Measurements from ENCODE around the gene LRTM2.
A peak's percentile ranks its signal among the peaks of the same experiment; 100 is the strongest.

LRTM2 gene

DNA sequence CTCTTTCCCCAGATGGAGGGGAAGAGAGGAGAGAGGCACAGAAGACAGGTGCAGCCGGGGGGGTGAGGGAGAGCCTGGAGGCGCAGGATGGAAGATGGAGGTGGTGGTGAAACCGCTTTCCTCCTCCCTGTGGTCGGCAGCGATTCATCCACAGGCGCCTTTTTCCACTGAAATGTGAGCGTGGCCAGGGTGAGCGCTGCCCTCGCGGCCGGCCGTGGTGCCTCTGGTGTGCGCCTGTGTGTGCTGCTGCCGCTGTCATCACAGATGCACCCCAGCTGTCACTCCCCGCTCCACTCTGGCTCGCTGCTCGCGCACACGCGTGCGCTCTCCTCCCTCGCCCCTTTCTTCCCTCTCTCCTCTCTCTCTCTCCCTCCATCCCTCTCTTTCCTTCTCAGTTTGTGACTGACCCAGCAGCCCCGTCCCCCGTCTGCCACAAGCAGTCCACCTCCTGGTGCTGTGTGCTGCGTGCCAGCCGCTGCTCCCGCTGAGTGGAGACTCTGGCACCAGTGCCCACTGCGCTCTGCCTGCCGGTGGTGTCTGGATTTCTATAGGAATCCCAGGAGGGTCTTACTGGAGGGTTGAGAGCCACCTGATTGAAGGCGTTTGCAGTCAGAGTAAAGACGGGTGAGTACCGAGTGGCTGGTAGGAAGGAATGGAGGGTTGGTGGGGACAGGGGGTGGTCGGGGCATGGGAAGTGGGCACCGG, at the start of gene LRTM2:
LRTM2 (plus strand) TSS at position 375 of the 705 bp plus-strand sequence. CDS start 7,584 bp downstream, outside the sequence.
- DNase-seq: peak in 1 of 14 donors; percentile 27

DNA sequence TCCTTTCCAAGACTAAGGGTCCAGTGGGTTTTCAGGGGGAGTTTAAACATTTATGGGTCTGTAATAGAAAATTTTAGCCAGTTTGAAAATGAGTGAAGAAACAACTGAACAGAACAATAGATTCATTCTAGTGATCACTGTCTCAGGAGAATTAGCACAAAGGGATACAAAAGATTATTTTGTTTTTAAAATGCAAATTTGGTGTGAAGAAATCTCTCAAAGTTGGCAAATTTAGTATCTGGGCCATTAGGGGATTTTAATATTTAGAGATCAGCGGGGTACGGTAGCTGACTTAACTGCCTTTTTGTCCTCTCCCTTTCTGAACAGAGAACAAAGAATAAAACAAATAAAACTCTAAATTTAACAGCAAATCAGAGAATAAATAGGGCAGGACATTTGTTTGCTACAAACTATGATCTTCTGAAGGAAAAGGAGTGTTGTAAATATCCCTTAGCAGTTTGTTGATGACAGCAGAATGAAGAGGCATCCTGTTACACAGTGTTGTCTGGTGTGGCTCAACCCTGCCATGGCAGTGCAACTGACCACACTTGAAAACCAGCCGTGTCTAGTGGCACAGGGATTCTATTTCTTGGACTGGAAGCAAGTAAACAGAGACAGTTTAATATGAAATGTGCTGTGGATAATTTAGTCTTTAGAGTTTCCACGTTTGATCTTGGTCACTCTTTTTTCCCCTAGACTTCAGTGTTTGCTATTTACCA, 46.3 kb upstream of the LRTM2 start:
- DNase-seq: peak in 1 of 14 donors; percentile 25

DNA sequence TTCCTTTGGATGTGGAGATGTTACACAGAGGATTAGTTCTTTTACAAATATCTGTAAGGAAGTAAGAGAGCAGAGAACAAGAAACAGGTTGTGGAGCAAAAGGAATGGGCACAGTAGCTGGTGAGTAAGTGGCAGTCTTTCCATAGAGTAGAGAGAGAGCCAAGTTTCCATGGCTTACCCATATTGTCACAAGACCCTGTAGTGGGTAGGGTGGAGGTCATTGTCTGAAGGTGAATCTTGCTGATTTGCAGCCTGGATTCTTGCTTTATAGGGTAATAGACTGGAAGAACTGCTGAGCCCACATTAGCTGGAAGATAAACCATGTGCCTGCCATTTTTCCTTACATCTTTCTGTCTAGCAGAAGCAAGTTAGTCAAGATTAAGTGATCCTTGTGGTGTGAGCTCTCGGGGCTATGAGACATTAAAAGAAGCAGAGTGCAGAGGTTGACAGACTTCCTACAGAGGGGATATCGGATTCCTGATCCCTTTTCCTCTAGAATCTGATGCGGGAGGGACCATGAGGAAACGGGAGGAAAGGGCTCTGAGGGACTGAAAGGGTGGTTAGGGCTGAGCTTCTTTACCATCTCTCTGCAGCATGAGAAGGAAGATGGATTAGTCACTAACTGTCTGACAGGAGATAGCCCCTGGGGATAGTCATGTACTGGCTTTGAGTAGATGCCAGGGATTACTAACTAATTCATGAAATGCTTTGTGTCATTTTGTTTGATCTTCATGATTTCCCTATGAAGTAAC, 44.0 kb upstream of the LRTM2 start:
- no peak for DNase-seq

DNA sequence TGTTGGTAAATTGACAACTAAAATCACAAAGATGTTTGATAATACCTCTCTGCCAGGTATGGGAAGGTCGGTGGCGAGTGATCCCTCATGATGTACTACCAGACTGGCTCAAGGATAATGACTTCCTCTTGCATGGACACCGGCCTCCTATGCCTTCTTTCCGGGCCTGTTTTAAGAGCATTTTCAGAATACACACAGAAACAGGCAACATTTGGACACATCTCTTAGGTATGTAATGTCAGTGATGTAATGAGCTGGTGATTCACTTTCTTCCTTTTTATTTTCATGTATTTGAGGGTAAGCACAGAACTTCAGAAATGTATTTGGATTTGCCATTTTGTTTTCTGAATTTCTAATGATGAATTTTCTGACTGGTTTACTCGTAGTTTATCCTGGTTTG, 42.6 kb upstream of the LRTM2 start:
- no peak for DNase-seq

DNA sequence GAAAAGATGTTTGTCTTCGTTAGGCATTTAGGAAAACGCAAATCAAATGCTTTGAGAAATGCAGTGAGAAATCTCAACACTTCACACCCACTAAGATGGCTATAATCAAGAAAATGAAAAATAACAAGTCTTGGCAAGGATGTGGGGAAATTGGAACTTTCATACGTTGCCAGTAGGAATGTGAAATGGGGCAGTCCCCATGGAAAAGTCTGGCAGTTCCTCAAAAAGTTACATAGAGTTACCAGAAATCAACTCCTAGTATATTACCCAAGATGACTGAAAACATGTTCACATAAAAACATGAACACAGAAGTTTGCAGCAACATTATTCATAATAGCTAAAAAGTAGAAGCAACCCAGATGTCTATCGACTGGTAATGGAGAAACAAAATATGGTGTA, 41.5 kb upstream of the LRTM2 start:
- DNase-seq: no peak

DNA sequence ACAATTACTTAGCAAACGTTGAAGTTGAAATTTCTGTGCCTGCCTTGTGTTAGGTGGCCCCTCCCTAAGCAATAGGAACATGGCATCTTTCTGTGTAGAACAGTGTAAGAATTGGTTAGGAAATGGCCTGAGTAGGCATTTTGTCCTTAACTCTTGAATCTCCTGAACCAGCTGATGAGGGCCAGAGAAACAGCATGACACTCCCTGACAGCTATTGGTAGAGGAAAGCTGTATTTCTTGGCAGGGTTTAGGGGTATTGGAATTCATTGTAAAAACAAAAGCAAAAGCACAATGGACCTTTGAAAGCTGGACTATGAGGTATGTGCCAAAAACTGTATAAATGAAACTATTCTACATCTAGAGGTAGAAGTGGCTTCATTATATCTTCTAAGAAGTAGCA, 40.6 kb upstream of the LRTM2 start:
- peak in 1 of 14 donors; percentile 27 for DNase-seq

DNA sequence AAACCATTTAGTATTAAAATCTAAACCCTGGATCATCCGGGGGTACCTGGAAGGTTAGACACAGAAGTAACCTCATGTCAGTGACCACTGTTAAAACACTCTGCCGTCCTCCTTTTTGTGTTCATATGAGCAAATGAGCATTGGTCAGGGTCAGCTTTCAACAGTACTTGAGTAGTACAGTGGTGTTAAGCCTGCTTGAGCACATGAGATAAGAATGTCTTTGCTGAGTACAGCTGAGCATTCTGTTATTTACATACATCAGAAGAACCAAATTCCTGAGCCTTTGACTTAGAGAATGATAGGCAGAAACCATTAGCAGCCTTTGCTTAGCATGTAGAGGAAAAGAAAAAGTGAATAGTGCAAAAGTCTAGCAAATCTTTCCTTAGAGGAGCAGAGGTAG, 38.6 kb upstream of the LRTM2 start:
- no peak for DNase-seq

DNA sequence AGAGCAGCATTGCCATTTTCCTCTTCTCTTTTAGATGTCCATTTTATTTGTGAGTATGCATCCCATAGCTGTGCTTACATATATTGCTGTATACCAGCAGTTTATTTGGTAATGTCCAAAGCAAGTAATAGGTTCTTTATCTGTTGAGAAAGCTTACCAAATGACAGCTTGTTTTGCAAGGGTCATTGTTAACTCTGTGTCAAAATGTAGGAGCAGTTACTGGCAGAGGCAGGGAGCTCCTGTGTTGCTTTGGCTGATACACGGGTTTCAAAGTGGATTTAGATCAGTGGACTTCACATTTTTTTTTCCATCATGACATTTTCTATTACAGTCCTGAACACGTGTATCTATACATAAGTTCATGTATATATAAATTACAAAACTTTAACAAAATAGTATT, 38.1 kb upstream of the LRTM2 start:
- DNase-seq: no peak

DNA sequence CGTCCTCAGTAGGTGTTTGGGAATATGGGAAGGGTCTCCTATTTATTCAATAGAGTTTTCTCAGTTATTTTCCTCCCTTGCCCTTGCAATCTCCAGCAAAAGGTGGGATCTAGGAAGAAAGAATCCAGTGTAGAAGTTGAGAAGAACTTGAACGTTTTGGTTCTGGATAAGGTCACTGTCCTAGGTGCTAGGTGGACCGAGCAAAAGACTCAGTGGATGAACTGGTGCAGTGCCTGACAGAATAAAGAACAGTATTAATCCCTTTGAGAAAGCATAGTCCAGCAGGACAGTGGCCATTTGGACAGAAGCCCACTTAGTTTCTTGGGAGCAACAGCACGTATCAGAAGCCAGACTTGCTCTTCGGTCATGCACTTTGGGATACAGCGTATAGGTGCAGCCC, 32.7 kb upstream of the LRTM2 start:
- no peak for DNase-seq

DNA sequence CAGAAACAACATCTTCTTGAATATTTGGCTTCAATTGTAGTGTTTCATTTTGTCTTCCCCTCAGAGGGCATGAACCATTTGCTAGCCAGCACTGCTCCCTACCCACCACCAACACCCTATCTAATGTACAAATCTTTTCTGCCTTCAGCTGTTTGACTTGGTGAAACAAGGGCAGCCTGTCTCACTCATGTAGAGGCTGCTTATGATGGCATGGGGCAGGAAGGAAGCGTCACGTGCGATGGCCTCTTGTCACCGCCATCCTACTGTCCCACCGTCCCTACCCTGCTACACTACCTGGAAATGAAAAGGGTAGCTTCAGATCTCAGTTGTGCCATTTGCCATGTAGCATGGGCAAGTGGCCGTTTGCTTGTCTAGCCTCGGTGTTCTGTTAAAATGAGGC, 29.9 kb upstream of the LRTM2 start:
- DNase-seq: peak in 1 of 14 donors; percentile 43

DNA sequence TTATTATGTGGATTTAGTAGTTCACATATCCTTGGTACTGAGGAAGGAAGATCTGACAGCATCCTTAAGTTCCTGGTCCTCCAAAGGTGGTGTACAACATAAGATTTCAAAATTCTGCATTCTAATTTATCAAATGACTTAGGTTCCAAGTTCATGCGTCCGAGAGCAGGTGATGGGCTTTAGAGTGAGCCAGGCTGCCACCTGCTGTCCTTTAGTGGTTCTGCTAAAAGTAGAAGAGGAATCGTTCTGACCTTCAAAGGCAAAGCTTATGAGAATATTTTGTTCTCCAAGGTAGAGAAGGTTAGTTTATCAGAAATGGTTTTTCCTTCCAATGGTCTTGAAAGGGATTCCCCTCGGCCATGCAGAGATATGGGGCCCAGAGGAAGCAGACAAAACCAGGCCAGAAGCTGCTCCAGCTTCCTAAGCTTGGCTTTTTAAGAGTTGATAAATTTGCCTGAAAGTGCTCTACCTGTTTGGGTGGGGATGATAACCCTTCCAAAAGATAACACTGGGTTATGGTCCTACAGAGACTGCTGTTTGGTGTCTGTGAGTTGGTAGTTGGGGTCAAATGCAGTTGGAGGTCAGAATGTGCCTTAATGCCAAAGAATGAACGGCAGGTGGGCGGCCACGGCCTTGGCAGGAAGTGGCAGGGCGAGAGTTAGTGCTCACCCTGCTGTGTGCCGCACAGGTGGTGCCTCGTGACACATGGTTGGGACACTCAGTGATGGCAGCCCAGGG, 29.1 kb upstream of the LRTM2 start:
- peak in 5 of 14 donors; percentile 21 to 72 (median 25) for DNase-seq

DNA sequence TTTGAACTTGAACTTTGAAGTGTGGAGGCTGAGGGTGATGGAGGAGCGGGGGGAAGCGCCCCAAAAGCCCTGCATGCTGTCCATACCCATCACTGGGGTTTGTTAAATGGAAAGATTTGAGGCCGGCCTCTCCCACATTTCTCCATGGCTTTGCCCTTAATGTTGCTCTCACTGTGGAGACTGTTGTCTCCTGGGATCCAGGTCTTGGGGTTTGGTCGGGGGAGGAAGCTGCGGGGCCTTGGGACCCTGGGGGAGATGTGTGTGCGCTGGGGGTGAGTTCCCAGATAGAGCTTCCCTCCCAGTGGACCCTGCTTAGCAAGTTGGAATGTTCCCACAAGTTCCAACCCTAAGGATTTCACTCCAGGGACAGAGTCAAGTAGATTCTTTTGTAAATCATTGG, 28.0 kb upstream of the LRTM2 start:
- no peak for DNase-seq

DNA sequence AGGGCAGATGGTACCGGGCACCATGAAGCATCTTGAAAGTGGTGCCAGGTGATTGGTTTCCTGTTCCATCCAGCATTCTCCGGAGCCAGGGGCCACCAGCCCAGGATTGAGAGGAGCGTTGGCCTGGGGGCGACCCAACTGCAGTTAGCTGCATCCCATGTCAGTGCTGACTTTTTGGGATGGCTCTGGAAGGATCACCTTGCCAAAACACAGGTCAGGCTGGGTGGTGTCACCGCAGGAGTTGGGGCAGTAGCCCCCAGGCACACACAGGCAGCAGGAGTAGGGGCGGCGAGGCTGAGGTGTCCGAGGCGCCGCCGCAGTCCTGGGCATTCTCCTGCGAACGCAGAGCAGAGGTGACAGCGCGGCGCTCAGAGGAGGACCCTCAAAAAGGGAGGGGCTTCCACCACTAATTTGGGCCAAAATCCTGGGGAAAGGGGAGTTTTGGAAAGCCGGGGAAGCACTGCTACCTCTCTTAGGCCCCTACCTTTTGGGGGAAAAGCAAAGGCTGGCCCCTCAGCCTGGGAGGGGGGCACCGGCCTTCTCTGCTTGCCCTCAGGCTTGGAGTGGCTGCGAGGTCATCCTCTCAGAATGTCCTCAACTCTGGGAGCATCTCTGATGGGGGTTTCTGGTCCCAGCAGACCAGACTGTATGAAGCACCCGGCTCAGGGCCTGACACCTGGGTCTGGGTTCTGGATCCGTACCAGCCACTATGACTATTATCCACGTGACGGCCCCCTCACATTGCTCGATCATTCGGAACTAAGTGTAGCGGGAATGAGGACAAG, 26.7 kb upstream of the LRTM2 start:
- no peak for DNase-seq

DNA sequence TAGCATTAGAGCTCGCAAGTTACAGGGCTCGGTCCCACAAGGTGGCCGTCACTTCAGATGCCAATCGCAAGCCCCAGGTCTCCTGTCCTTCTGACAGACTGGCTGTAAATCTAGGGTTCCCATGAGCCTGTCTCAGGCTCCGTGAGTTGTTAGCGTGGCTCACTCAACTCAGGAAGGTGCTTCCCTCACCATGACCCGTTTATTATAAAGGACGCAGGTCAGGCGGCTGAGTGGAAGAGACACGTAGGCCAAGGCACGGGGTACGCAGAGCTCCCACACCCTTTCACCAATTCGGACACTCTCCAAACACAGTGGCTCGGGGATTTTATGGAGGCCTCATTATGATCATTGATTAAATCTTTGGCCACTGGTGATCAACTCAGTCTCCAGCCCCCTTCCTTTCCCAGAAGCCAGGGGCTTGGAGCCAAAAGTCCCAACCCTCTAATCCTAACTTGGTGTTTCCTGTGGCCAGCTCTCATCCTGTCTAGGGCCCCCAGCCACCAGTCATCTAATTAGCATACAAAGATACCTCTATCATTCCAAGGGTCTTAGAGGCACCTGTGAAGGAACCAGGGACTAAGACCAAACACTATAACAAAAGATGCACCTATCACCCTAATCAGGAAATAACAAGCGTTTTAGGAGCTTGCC, 25.8 kb upstream of the LRTM2 start:
- no peak for DNase-seq

DNA sequence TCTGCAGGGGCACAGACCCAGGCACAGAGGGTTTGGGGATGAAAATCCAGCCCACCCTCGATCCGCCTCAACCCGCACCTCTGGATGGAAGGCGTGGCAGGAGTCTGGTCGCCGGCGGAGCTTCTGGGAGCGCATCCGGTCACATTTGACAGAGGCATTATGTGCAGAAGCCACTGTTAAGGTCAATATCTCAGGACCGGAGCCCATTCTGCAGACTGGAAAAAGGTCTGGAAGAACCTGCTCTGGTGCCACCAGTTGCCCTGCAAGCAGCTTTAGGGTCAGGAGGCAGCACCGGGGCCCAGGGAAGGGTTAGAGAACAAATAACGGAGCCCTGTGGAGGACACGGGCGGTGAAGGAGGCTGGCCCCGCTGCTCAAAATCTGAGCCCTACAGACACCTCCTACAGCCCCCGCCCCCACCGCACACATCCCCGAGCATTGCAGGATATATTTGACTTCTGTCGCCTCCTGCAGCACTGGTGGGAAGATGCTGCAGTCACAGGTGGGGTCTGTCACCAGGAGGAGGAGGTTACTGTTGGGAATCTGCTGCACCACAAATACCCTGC, 25.1 kb upstream of the LRTM2 start:
- DNase-seq: no peak

DNA sequence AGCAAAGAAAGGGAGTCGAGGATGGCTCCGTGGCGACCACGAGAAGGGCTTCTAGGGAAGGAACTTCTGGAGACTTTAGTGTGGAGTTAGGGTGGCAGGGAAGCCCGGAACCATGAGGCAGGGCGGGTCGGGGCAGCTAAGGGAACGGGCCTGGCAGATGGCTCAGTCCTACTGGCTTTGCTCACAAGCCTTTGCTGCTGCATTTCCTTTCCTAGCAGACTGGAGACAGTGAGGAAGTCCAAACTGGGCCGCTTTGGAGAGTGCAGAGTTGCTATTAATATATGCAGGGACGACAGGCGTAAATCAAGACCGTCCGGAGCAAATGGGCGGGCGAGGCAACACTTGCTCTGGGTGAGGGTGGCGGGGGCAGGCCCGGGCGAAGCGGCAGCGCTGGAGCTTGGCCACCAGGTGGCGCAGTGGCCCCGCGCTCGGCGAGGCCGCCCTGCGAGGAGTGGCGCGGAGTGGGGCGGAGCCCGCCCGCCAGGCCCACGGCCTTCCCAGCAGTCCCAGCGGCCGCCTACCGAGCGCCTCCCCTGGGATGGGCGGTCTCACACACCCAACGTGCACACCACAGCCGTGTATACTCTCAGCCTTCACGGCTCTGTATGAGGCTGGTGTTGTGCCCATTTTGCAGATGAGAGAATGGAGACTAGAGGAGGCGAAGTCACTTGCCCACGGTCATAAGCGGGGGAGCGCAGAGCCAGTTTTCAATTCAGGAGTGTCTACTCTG, 24.4 kb upstream of the LRTM2 start:
- DNase-seq: peak; percentile 36 to 94 (median 80)

DNA sequence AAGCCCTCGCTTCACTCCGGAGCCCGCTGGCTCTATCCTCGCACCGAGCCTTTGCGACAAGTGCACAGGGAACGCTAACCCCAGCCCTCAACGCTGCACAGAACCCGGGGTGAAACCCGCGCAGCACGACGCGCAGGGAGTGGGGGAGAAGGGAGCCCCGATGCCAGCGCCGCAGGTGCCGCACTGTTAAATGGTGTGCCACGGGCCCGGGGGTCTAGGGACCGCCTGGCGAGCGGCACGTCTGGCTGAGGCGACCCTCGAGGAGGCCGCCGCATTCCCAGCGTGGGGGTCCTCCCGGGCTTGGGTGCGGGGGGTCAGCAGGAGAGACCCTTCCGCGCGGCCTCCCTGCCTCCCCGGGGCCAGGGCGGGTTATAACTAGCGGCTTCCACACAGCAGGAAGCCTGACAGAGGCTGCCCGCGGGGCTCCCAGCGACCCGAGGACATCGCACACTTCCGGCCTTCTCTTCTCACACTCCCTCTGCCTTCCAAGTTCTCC, 23.8 kb upstream of the LRTM2 start:
- DNase-seq: peak in 1 of 14 donors; percentile 63

DNA sequence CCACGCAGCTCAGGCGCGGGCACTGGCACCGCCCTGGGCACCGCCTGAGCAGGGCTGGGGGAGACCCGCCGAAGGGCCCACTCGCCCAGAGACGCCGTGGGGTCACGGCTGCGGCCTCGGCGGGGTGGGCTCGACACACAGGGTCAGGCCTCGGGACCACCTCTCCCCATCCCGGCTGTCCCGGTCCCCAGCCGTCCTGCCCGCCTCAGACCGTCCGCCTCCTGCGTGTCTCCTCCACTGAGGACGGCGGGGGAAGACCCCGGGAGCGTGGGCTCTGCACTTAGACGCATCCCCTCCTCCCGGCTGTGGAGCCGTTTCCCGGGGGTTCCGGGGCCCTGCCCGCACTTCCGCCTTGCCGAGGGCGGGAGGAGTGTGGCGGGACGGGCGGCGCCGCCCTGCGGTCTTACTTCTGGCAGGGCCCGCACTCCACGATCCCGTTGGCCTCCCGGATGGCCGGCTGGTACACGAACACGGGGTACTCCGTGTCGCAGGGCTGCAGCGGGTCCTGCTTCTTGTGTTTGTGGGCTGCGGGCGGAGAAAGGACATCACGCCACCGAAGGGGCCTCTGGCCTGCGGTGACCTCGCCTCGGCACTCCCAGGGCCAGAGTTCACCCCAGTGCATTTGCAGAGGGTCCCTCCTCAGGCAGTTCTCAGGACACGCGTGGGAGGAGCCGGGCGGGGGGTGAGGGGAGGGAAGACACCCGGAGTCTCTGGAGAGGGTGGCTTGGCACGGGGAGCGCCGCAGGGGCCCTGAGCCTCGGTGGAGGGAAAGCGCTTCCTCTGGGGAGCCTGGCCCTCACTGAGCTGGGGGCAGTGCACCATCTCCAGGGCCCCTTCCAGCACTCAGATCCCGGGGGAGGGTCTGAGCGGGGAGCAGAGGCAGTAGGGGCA, 23.1 kb upstream of the LRTM2 start:
- DNase-seq: peak in 2 of 14 donors; percentile 40 to 47

Measured in C1 segment of cervical spinal cord (tissue), 14 donors.